ENCODE measurements around the gene ONECUT3. TPM values are rescaled to one million over a fixed set of nuclear protein-coding genes. Genes with fewer than 3 reads are reported as not detected.

ONECUT3 gene
- total and polyA plus RNA-seq, 2 of the 4 experiments (the other 2 are of a cell fraction): not detected

DNA sequence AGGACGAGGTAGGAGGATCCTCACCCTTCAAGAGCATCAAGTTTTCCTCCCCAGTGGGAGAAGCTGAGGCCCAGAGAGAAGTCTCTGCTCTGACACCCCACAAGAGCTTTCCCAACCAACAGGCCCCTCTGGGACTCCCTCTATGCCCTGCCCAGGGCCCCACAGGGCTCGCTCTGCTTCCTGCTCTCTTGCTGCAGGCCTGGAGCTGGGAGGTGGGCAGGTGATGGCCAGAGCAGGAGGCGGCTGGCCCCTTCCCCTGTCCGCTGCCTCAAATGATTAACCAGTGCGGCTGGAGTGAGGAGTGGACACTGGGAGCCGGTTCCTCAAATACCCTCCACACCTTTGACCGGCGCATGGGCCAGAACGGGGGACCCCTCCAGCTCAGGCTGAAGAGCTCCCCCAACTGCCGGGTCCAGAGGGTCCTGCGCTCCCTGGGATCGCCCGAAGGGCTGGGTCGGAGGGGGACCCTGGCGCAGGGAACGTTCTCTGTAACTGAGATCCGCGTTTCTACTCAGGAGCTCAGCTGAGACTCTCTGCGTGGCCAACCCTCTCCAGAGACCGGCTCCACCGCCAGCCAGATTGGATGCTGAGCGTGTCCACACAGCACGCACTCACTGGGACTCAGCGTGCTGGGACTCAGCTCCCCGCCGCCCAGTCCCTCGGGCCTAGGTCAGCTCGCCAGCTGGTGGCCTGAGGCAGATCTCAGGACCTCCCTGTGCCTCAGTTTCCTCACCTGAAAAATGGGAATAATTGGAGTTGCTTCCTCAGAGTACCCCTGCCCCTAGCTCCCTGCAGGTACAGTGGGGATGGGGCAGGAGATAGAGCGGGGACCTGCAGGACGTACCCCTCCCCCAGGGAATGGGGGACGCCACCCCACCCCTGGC, 6.7 kb upstream of the ONECUT3 start:
- DNase-seq: peak; percentile 13
- POLR2A ChIA-PET (ENCODE audit: unreplicated experiment): no interaction called here
- no peak for TF ChIP-seq MAZ (IDR thresholded peaks at IDR 0.05; ENCODE audit: borderline replicate concordance, low read depth, low read length)
- TF ChIP-seq, protein P1, sequence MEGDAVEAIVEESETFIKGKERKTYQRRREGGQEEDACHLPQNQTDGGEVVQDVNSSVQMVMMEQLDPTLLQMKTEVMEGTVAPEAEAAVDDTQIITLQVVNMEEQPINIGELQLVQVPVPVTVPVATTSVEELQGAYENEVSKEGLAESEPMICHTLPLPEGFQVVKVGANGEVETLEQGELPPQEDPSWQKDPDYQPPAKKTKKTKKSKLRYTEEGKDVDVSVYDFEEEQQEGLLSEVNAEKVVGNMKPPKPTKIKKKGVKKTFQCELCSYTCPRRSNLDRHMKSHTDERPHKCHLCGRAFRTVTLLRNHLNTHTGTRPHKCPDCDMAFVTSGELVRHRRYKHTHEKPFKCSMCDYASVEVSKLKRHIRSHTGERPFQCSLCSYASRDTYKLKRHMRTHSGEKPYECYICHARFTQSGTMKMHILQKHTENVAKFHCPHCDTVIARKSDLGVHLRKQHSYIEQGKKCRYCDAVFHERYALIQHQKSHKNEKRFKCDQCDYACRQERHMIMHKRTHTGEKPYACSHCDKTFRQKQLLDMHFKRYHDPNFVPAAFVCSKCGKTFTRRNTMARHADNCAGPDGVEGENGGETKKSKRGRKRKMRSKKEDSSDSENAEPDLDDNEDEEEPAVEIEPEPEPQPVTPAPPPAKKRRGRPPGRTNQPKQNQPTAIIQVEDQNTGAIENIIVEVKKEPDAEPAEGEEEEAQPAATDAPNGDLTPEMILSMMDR (conservative IDR thresholded peaks at IDR 0.05; ENCODE audit: low read depth, low read length): no peak
- no peak for TF ChIP-seq CHD1 (IDR thresholded peaks at IDR 0.05; ENCODE audit: low read depth, low read length)
- TF ChIP-seq CEBPB (IDR thresholded peaks at IDR 0.05; ENCODE audit: low read depth, low read length): no peak
- TF ChIP-seq SMC3 (IDR thresholded peaks at IDR 0.05; ENCODE audit: low read depth, low read length): no peak
- TF ChIP-seq POLR2A (IDR thresholded peaks at IDR 0.05; ENCODE audit: low read depth, low read length): no peak
- no peak for TF ChIP-seq RAD21 (IDR thresholded peaks at IDR 0.05; ENCODE audit: low read length)
- TF ChIP-seq MAFK (IDR thresholded peaks at IDR 0.05; ENCODE audit: low read depth, low read length): no peak
- TF ChIP-seq MXI1 (IDR thresholded peaks at IDR 0.05; ENCODE audit: borderline replicate concordance, low read depth, low read length): no peak
- TF ChIP-seq RCOR1 (IDR thresholded peaks at IDR 0.05; ENCODE audit: insufficient replicate concordance, low read length): no peak
- TF ChIP-seq FOS (IDR thresholded peaks at IDR 0.05; ENCODE audit: low read depth, low read length): no peak
- TF ChIP-seq NFE2L2 (IDR thresholded peaks at IDR 0.05; ENCODE audit: low read depth, low read length): no peak
- TF ChIP-seq ELK1 (IDR thresholded peaks at IDR 0.05; ENCODE audit: borderline replicate concordance, low read depth, low read length): no peak
- TF ChIP-seq USF2 (IDR thresholded peaks at IDR 0.05; ENCODE audit: low read depth, low read length): no peak

More for the DNA sequence above, 6.7 kb upstream of the ONECUT3 start:
- peak overlapping the region; percentile 9; the same call in 1 of the 2 replicates for H2AK5ac ChIP-seq (ENCODE audit: low read depth, low read length)
- H3K27me3 ChIP-seq (ENCODE audit: control insufficient read depth, insufficient read depth, low read length): peaks cover 55% of the 10 kb centered on the region
- H3K79me1 ChIP-seq (ENCODE audit: low read depth in 1 of 2, low read length in 2 of 2): no peaks in the 10 kb centered on the region
- H3K9me1 ChIP-seq (ENCODE audit: insufficient read depth, low read length): peaks cover 6% of the 10 kb centered on the region
- H2AK9ac ChIP-seq (replicated peaks; ENCODE audit: low read depth, low read length, poor library complexity): peak overlapping the region; percentile 51
- CTCF ChIA-PET: no interaction called here
- H2BK15ac ChIP-seq (ENCODE audit: low read depth, low read length): no peak overlapping the region; the same call in 2 of the 3 replicates
- no peak overlapping the region for H3K56ac ChIP-seq (ENCODE audit: extremely low read depth, insufficient read depth, low read length)
- ATAC-seq (ENCODE audit: low read depth): peak; percentile 40
- peaks cover 6% of the 10 kb centered on the region for H4K20me1 ChIP-seq (ENCODE audit: insufficient read depth, low read length)
- 0 out of 2 replicates have a peak overlapping the region, but pooled peaks have one; percentile 19 for H3K4me2 ChIP-seq (ENCODE audit: low read depth, low read length)
- no peak overlapping the region for H3K4me3 ChIP-seq (ENCODE audit: insufficient read depth, low read depth, low read length)
- no peak overlapping the region for H3K18ac ChIP-seq (ENCODE audit: low read depth, low read length)
- peak overlapping the region; percentile 69 for H2AFZ ChIP-seq (replicated peaks; ENCODE audit: low read length, poor library complexity)
- no peak overlapping the region for H2BK20ac ChIP-seq (ENCODE audit: low read depth, low read length)
- in situ Hi-C loops (cut with MboI; ENCODE audit: low sequenced_read_pairs) (no loop called here), dilution Hi-C loops (cut with HindIII; ENCODE audit: low sequenced_read_pairs, unreplicated experiment) (no loop called here), intact Hi-C loops (cut with micrococcal nuclease) (no loop called here)
- 4% methylated on average over 5 of the region's 31 CpGs; no CpG with 5 or more reads in 1 of the 2 experiments for WGBS, 2 experiments (ENCODE audit: extremely low coverage in 2 of 2, insufficient read length in 1 of 2)
- H3K4ac ChIP-seq (ENCODE audit: low read depth, low read length): no peak overlapping the region
- H3K27ac ChIP-seq (ENCODE audit: insufficient read depth, low read length): no peak overlapping the region
- no peak overlapping the region for H3K9ac ChIP-seq (ENCODE audit: low read depth, low read length)
- H2BK5ac ChIP-seq (ENCODE audit: low read depth, low read length, poor library complexity, severe bottlenecking): no peak overlapping the region
- no peak overlapping the region for H4K5ac ChIP-seq (ENCODE audit: low read depth, low read length)
- H3K14ac ChIP-seq (replicated peaks; ENCODE audit: low read depth, low read length): no peak overlapping the region
- no TSS peak for BruUV-seq (replicated peaks)
- H3K9me3 ChIP-seq (ENCODE audit: control insufficient read depth, insufficient read depth, low read length): no peaks in the 10 kb centered on the region
- H3K36me3 ChIP-seq (ENCODE audit: control insufficient read depth, insufficient read depth, low read length): no peaks in the 10 kb centered on the region
- no peak overlapping the region for H4K91ac ChIP-seq (ENCODE audit: insufficient read depth, low read depth, low read length)
- H4K8ac ChIP-seq (ENCODE audit: low read depth in 2 of 2, low read length in 2 of 2): no peak overlapping the region
- no peak overlapping the region for H3K23ac ChIP-seq (ENCODE audit: low read depth, low read length)
- peaks cover 12% of the 10 kb centered on the region for H3K4me1 ChIP-seq (ENCODE audit: control insufficient read depth, insufficient read depth, low read length)
- H2BK120ac ChIP-seq (ENCODE audit: low read depth, low read length): peak overlapping the region; percentile 21; the same call in 1 of the 2 replicates
